ENCODE data around the gene NOS1AP.

NOS1AP gene

GRCh38 chr1:162204129-162204822, 134.8 kb downstream of the NOS1AP start:
- H3K4me3 ChIP-seq (ENCODE audit: insufficient read length, low read depth) = no peak overlapping the region
- H3K36me3 ChIP-seq (ENCODE audit: insufficient read depth, insufficient read length, low read length) = no peaks in the 10 kb centered on the region
- H3K4me1 ChIP-seq (ENCODE audit: insufficient read depth, insufficient read length) = peaks cover 7% of the 10 kb centered on the region
- H3K9me3 ChIP-seq (ENCODE audit: insufficient read depth, low read length) = 0 out of 2 replicates have a peak, but pooled peaks cover 3% of the 10 kb centered on the region
- no peak overlapping the region for H3K9ac ChIP-seq (ENCODE audit: insufficient read length, low read depth)
- no peak for DNase-seq (ENCODE audit: low read depth, low spot score)
- H3K27me3 ChIP-seq (ENCODE audit: insufficient read depth, insufficient read length) = no peaks in the 10 kb centered on the region
- no peak for TF ChIP-seq YY1 (IDR thresholded peaks at IDR 0.05; ENCODE audit: insufficient read depth, insufficient read length)
- TF ChIP-seq ZNF274 (IDR thresholded peaks at IDR 0.05; ENCODE audit: low read depth, low read length) = no peak
- no peak for TF ChIP-seq SUZ12 (IDR thresholded peaks at IDR 0.05; ENCODE audit: extremely low read depth, insufficient read depth, insufficient read length)

GRCh38 chr1:162204823-162205155, 135.3 kb downstream of the NOS1AP start:
- 0 out of 2 replicates have a peak, but pooled peaks cover 3% of the 10 kb centered on the region for H3K9me3 ChIP-seq (ENCODE audit: insufficient read depth, low read length)
- no peak for TF ChIP-seq YY1 (IDR thresholded peaks at IDR 0.05; ENCODE audit: insufficient read depth, insufficient read length)
- TF ChIP-seq ZNF274 (IDR thresholded peaks at IDR 0.05; ENCODE audit: low read depth, low read length) = no peak
- no peak for TF ChIP-seq SUZ12 (IDR thresholded peaks at IDR 0.05; ENCODE audit: extremely low read depth, insufficient read depth, insufficient read length)
- no peak for DNase-seq (ENCODE audit: low read depth, low spot score)

GRCh38 chr1:162206300-162206699, 136.8 kb downstream of the NOS1AP start:
- Histone ChIP-seq H3K9ac (ENCODE audit: insufficient read length, low read depth) (no peak overlapping the region), H3K9me3 (ENCODE audit: insufficient read depth, low read length) (0 out of 2 replicates have a peak, but pooled peaks cover 1% of the 10 kb centered on the region), H3K36me3 (ENCODE audit: insufficient read depth, insufficient read length, low read length) (no peaks in the 10 kb centered on the region), H3K27me3 (ENCODE audit: insufficient read depth, insufficient read length) (no peaks in the 10 kb centered on the region), H3K4me3 (ENCODE audit: insufficient read length, low read depth) (no peak overlapping the region), H3K4me1 (ENCODE audit: insufficient read depth, insufficient read length) (peaks cover 4% of the 10 kb centered on the region)
- no peak for TF ChIP-seq SUZ12 (IDR thresholded peaks at IDR 0.05; ENCODE audit: extremely low read depth, insufficient read depth, insufficient read length)
- TF ChIP-seq YY1 (IDR thresholded peaks at IDR 0.05; ENCODE audit: insufficient read depth, insufficient read length) = no peak
- no peak for TF ChIP-seq ZNF274 (IDR thresholded peaks at IDR 0.05; ENCODE audit: low read depth, low read length)
- DNase-seq (ENCODE audit: low read depth, low spot score) = no peak

More at GRCh38 chr1:162204823-162205155, 135.3 kb downstream of the NOS1AP start:
- Histone ChIP-seq H3K36me3 (ENCODE audit: insufficient read depth, insufficient read length, low read length) (no peaks in the 10 kb centered on the region), H3K4me1 (ENCODE audit: insufficient read depth, insufficient read length) (peaks cover 6% of the 10 kb centered on the region), H3K9ac (ENCODE audit: insufficient read length, low read depth) (no peak overlapping the region), H3K4me3 (ENCODE audit: insufficient read length, low read depth) (no peak overlapping the region), H3K27me3 (ENCODE audit: insufficient read depth, insufficient read length) (no peaks in the 10 kb centered on the region)

- no peak overlapping the region for H3K4me3 ChIP-seq (ENCODE audit: insufficient read length, low read depth)
- no peaks in the 10 kb centered on the region for H3K36me3 ChIP-seq (ENCODE audit: insufficient read depth, insufficient read length, low read length)
- no peaks in the 10 kb centered on the region for H3K27me3 ChIP-seq (ENCODE audit: insufficient read depth, insufficient read length)
- H3K4me1 ChIP-seq (ENCODE audit: insufficient read depth, insufficient read length) = peaks cover 4% of the 10 kb centered on the region
- DNase-seq (ENCODE audit: low read depth, low spot score) = no peak
- no peaks in the 10 kb centered on the region for H3K9me3 ChIP-seq (ENCODE audit: insufficient read depth, low read length)
- TF ChIP-seq YY1 (IDR thresholded peaks at IDR 0.05; ENCODE audit: insufficient read depth, insufficient read length) = no peak
- TF ChIP-seq SUZ12 (IDR thresholded peaks at IDR 0.05; ENCODE audit: extremely low read depth, insufficient read depth, insufficient read length) = no peak
- TF ChIP-seq ZNF274 (IDR thresholded peaks at IDR 0.05; ENCODE audit: low read depth, low read length) = no peak
- no peak overlapping the region for H3K9ac ChIP-seq (ENCODE audit: insufficient read length, low read depth)
Measured at GRCh38 chr1:162206749-162207635, 137.5 kb downstream of the NOS1AP start.

- H3K4me3 ChIP-seq (ENCODE audit: insufficient read length, low read depth) = no peak overlapping the region
- H3K9me3 ChIP-seq (ENCODE audit: insufficient read depth, low read length) = no peaks in the 10 kb centered on the region
- no peak for DNase-seq (ENCODE audit: low read depth, low spot score)
Measured at GRCh38 chr1:162207862-162208261, 138.4 kb downstream of the NOS1AP start.

GRCh38 chr1:162210196-162210595, 140.7 kb downstream of the NOS1AP start:
- Histone ChIP-seq H3K36me3 (ENCODE audit: insufficient read depth, insufficient read length, low read length) (no peaks in the 10 kb centered on the region), H3K4me1 (ENCODE audit: insufficient read depth, insufficient read length) (peaks cover 11% of the 10 kb centered on the region)
- TF ChIP-seq ZNF274 (IDR thresholded peaks at IDR 0.05; ENCODE audit: low read depth, low read length) (no peak), SUZ12 (IDR thresholded peaks at IDR 0.05; ENCODE audit: extremely low read depth, insufficient read depth, insufficient read length) (no peak), YY1 (IDR thresholded peaks at IDR 0.05; ENCODE audit: insufficient read depth, insufficient read length) (no peak)

More at GRCh38 chr1:162207862-162208261, 138.4 kb downstream of the NOS1AP start:
- no peak overlapping the region for H3K9ac ChIP-seq (ENCODE audit: insufficient read length, low read depth)
- TF ChIP-seq SUZ12 (IDR thresholded peaks at IDR 0.05; ENCODE audit: extremely low read depth, insufficient read depth, insufficient read length) (no peak), YY1 (IDR thresholded peaks at IDR 0.05; ENCODE audit: insufficient read depth, insufficient read length) (no peak), ZNF274 (IDR thresholded peaks at IDR 0.05; ENCODE audit: low read depth, low read length) (no peak)
- no peaks in the 10 kb centered on the region for H3K27me3 ChIP-seq (ENCODE audit: insufficient read depth, insufficient read length)
- peaks cover 4% of the 10 kb centered on the region for H3K4me1 ChIP-seq (ENCODE audit: insufficient read depth, insufficient read length)
- H3K36me3 ChIP-seq (ENCODE audit: insufficient read depth, insufficient read length, low read length) = no peaks in the 10 kb centered on the region

GRCh38 chr1:162212713-162213112, 143.2 kb downstream of the NOS1AP start:
- no peak for DNase-seq (ENCODE audit: low read depth, low spot score)
- Histone ChIP-seq H3K9me3 (ENCODE audit: insufficient read depth, low read length) (no peaks in the 10 kb centered on the region), H3K36me3 (ENCODE audit: insufficient read depth, insufficient read length, low read length) (no peaks in the 10 kb centered on the region), H3K4me3 (ENCODE audit: insufficient read length, low read depth) (no peak overlapping the region), H3K9ac (ENCODE audit: insufficient read length, low read depth) (no peak overlapping the region), H3K4me1 (ENCODE audit: insufficient read depth, insufficient read length) (peaks cover 10% of the 10 kb centered on the region), H3K27me3 (ENCODE audit: insufficient read depth, insufficient read length) (no peaks in the 10 kb centered on the region)
- TF ChIP-seq ZNF274 (IDR thresholded peaks at IDR 0.05; ENCODE audit: low read depth, low read length) = no peak
- no peak for TF ChIP-seq SUZ12 (IDR thresholded peaks at IDR 0.05; ENCODE audit: extremely low read depth, insufficient read depth, insufficient read length)
- TF ChIP-seq YY1 (IDR thresholded peaks at IDR 0.05; ENCODE audit: insufficient read depth, insufficient read length) = no peak

More at GRCh38 chr1:162210196-162210595, 140.7 kb downstream of the NOS1AP start:
- Histone ChIP-seq H3K9me3 (ENCODE audit: insufficient read depth, low read length) (no peaks in the 10 kb centered on the region), H3K9ac (ENCODE audit: insufficient read length, low read depth) (no peak overlapping the region), H3K27me3 (ENCODE audit: insufficient read depth, insufficient read length) (no peaks in the 10 kb centered on the region), H3K4me3 (ENCODE audit: insufficient read length, low read depth) (no peak overlapping the region)
- DNase-seq (ENCODE audit: low read depth, low spot score) = no peak
